HepG2 (cell line): Measurements from ENCODE around the gene ESPNL.

Experiments used
- FOSL1 ChIP-seq: sonication (generic); formaldehyde crosslinking; IDR thresholded peaks from 2 replicates; pipeline ENCODE4 v1.9.0; 2021; ENCODE audit warnings: missing genetic modification reagents, borderline replicate concordance
- KAT2B ChIP-seq: fragments of 150-350 bp; IDR thresholded peaks from 2 replicates; pipeline ENCODE4 v1.6.1; 2014; ENCODE audit warnings: low read depth, low read length, borderline replicate concordance
- SIN3A ChIP-seq: IDR thresholded peaks from 2 replicates; pipeline ENCODE4 v1.6.1; 2011; ENCODE audit warnings: low read depth, mild to moderate bottlenecking, control low read depth, low read length, borderline replicate concordance
- SP1 ChIP-seq, 2 experiments: fragments of 450-650 bp in 1 of 2; sonication (generic) in 1 of 2; formaldehyde crosslinking in 1 of 2; IDR thresholded peaks; 2 replicates each; pipeline versions ENCODE4 v1.4.0 to v1.6.1; 2016 to 2020; ENCODE audit warnings: missing genetic modification reagents in 1 of 2
- ZNF572 ChIP-seq: sonication (generic); formaldehyde crosslinking; IDR thresholded peaks from 2 replicates; pipeline ENCODE4 v1.5.1; 2020; ENCODE audit warnings: mild to moderate bottlenecking, missing genetic modification reagents
- TF ChIP-seq, protein P1 (sequence below): sonication (generic); formaldehyde crosslinking; IDR thresholded peaks from 2 replicates; pipeline ENCODE4 v1.5.1; 2020; ENCODE audit warnings: missing genetic modification reagents, mild to moderate bottlenecking, borderline replicate concordance
- TF ChIP-seq, protein P2 (sequence below), 2 experiments: IDR thresholded peaks; 2 replicates each; pipeline ENCODE4 v1.6.1; 2011 to 2012; ENCODE audit warnings: low read length in 2 of 2, borderline replicate concordance in 1 of 2, low read depth in 1 of 2, mild to moderate bottlenecking in 1 of 2, moderate library complexity in 1 of 2
- TF ChIP-seq, protein P3 (sequence below): sonication (generic); formaldehyde crosslinking; IDR thresholded peaks from 2 replicates; pipeline ENCODE4 v1.5.0; 2020; ENCODE audit warnings: mild to moderate bottlenecking, missing genetic modification reagents, moderate library complexity

DNA sequence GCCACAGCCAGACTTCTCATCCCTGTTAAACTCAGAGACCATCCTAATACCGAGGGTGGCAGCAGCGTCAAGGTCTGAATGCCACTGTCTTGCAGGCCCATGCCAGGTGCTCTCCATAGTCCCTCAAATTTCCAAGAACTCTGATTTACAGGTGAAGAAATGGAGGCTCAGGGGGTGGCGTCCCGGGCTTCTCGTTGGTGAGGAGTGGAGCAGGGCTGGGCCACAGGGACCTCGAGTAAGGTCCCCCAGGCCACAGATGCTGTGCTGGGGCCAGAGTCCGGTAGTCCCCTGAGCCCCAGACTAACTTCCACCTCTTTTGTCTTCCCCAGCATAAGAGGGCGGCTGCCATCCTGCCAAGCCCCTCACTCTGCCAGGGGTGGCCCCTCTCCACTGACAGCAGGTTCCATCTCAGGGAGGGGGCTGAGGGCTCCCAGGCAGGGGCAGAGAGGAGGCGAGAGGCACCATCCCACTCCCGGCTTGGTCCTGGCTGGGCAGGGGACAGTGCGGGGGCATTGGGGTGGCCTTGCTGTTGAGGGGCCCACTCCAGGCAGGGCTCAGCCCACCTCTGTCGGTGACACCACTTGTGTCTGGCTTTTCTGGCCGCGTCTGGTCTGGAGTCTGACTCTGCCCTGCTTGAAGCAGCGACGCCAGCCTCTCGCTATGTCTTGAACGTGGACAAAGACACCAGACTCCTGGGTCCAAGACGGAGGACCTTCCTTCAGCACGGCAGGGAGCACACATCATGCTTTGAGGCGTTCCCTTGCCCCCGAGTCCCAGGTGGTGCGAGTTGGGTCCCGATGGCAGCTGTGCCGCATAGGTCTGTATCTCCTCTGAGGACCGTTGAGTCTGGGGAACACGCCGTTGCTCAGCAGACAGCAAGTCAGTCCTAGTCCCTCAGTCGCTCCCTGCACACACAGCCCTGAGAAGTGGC is 22.4 kb downstream of the ESPNL start:
- TF ChIP-seq, protein P1, sequence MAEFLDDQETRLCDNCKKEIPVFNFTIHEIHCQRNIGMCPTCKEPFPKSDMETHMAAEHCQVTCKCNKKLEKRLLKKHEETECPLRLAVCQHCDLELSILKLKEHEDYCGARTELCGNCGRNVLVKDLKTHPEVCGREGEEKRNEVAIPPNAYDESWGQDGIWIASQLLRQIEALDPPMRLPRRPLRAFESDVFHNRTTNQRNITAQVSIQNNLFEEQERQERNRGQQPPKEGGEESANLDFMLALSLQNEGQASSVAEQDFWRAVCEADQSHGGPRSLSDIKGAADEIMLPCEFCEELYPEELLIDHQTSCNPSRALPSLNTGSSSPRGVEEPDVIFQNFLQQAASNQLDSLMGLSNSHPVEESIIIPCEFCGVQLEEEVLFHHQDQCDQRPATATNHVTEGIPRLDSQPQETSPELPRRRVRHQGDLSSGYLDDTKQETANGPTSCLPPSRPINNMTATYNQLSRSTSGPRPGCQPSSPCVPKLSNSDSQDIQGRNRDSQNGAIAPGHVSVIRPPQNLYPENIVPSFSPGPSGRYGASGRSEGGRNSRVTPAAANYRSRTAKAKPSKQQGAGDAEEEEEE = no peak
- TF ChIP-seq, protein P2, sequence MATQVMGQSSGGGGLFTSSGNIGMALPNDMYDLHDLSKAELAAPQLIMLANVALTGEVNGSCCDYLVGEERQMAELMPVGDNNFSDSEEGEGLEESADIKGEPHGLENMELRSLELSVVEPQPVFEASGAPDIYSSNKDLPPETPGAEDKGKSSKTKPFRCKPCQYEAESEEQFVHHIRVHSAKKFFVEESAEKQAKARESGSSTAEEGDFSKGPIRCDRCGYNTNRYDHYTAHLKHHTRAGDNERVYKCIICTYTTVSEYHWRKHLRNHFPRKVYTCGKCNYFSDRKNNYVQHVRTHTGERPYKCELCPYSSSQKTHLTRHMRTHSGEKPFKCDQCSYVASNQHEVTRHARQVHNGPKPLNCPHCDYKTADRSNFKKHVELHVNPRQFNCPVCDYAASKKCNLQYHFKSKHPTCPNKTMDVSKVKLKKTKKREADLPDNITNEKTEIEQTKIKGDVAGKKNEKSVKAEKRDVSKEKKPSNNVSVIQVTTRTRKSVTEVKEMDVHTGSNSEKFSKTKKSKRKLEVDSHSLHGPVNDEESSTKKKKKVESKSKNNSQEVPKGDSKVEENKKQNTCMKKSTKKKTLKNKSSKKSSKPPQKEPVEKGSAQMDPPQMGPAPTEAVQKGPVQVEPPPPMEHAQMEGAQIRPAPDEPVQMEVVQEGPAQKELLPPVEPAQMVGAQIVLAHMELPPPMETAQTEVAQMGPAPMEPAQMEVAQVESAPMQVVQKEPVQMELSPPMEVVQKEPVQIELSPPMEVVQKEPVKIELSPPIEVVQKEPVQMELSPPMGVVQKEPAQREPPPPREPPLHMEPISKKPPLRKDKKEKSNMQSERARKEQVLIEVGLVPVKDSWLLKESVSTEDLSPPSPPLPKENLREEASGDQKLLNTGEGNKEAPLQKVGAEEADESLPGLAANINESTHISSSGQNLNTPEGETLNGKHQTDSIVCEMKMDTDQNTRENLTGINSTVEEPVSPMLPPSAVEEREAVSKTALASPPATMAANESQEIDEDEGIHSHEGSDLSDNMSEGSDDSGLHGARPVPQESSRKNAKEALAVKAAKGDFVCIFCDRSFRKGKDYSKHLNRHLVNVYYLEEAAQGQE (IDR thresholded peaks at IDR 0.05; ENCODE audit: borderline replicate concordance in 1 of 2, low read depth in 1 of 2, low read length in 2 of 2) = no peak
- TF ChIP-seq SP1 (IDR thresholded peaks at IDR 0.05) = no peak
- TF ChIP-seq SP1 (CRISPR knock-in tag; IDR thresholded peaks at IDR 0.05) = no peak
- TF ChIP-seq SIN3A = no peak
- TF ChIP-seq ZNF572 (CRISPR knock-in tag) = no peak
- no peak for TF ChIP-seq KAT2B
- TF ChIP-seq FOSL1 (CRISPR knock-in tag) = no peak
- TF ChIP-seq, protein P3, sequence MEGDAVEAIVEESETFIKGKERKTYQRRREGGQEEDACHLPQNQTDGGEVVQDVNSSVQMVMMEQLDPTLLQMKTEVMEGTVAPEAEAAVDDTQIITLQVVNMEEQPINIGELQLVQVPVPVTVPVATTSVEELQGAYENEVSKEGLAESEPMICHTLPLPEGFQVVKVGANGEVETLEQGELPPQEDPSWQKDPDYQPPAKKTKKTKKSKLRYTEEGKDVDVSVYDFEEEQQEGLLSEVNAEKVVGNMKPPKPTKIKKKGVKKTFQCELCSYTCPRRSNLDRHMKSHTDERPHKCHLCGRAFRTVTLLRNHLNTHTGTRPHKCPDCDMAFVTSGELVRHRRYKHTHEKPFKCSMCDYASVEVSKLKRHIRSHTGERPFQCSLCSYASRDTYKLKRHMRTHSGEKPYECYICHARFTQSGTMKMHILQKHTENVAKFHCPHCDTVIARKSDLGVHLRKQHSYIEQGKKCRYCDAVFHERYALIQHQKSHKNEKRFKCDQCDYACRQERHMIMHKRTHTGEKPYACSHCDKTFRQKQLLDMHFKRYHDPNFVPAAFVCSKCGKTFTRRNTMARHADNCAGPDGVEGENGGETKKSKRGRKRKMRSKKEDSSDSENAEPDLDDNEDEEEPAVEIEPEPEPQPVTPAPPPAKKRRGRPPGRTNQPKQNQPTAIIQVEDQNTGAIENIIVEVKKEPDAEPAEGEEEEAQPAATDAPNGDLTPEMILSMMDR (CRISPR knock-in tag) = no peak
